Panc1 (cell line): ENCODE data around the gene CAMTA2.

Experiments used
- POLR2AphosphoS5 ChIP-seq: IDR thresholded peaks from 2 replicates; pipeline ENCODE4 v1.6.1; 2012; ENCODE audit warnings: mild to moderate bottlenecking, low read depth, low read length, moderate library complexity
- SIN3A ChIP-seq: IDR thresholded peaks from 2 replicates; pipeline ENCODE4 v1.6.1; 2012; ENCODE audit warnings: low read depth, mild to moderate bottlenecking, low read length, moderate library complexity, borderline replicate concordance; ENCODE audit not compliant: insufficient read depth
- TF ChIP-seq, protein P1 (sequence below): fragments of 450-650 bp; IDR thresholded peaks from 2 replicates; pipeline ENCODE4 v1.5.1; 2017; ENCODE audit warnings: mild to moderate bottlenecking

DNA sequence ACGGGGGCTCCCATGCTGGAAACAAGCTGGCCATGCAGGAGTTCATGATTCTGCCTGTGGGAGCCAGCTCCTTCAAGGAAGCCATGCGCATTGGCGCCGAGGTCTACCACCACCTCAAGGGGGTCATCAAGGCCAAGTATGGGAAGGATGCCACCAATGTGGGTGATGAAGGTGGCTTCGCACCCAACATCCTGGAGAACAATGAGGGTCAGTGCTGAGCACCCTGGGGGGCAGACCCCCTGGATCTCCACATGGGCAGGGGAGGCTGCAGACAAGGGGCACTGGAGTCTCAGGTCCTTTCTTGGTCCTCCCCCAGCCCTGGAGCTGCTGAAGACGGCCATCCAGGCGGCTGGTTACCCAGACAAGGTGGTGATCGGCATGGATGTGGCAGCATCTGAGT is 32.4 kb downstream of the CAMTA2 start:
- TF ChIP-seq POLR2AphosphoS5, result no peak
- TF ChIP-seq, protein P1, sequence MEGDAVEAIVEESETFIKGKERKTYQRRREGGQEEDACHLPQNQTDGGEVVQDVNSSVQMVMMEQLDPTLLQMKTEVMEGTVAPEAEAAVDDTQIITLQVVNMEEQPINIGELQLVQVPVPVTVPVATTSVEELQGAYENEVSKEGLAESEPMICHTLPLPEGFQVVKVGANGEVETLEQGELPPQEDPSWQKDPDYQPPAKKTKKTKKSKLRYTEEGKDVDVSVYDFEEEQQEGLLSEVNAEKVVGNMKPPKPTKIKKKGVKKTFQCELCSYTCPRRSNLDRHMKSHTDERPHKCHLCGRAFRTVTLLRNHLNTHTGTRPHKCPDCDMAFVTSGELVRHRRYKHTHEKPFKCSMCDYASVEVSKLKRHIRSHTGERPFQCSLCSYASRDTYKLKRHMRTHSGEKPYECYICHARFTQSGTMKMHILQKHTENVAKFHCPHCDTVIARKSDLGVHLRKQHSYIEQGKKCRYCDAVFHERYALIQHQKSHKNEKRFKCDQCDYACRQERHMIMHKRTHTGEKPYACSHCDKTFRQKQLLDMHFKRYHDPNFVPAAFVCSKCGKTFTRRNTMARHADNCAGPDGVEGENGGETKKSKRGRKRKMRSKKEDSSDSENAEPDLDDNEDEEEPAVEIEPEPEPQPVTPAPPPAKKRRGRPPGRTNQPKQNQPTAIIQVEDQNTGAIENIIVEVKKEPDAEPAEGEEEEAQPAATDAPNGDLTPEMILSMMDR, result no peak
- TF ChIP-seq SIN3A, result no peak
